Activated T-helper 17 cell treated with anti-CD3 and anti-CD28 coated beads, Interleukin-2, amount 50 U/mL, for 72 hours (primary cell): ENCODE measurements around the gene IL12RB1. TPM values are rescaled to one million over a fixed set of nuclear protein-coding genes. Genes with fewer than 3 reads are reported as not detected.
A peak's percentile ranks its signal among the peaks of the same experiment; 100 is the strongest.

Experiments
- ATAC-seq: fragments of 150-1000 bp; cut with Tn5 transposase; replicated peaks from 2 replicates; pipeline ENCODE4 v1.10.0; 2021; ENCODE audit warnings: mild to moderate bottlenecking, moderate library complexity
- H3K27ac Mint-ChIP-seq: one replicate; pipeline ENCODE4 v1.8.0; 2022; ENCODE audit warnings: mixed read lengths
- H3K27me3 Mint-ChIP-seq: one replicate; pipeline ENCODE4 v1.8.0; 2022; ENCODE audit warnings: mixed read lengths
- H3K36me3 Mint-ChIP-seq: one replicate; pipeline ENCODE4 v1.8.0; 2022; ENCODE audit warnings: low read depth, mild to moderate bottlenecking, mixed read lengths
- H3K4me1 Mint-ChIP-seq: one replicate; pipeline ENCODE4 v1.8.0; 2022; ENCODE audit warnings: mixed read lengths
- H3K4me3 Mint-ChIP-seq: one replicate; pipeline ENCODE4 v1.8.0; 2022; ENCODE audit warnings: mild to moderate bottlenecking, mixed read lengths
- H3K9me3 Mint-ChIP-seq: one replicate; pipeline ENCODE4 v1.8.0; 2022; ENCODE audit warnings: mixed read lengths
- total RNA-seq, 2 donors: library from RNA; stranded (reverse); gene quantifications; one replicate each; pipeline ENCODE4 v1.2.3, GENCODE V29; 2022

Gene IL12RB1
- total RNA-seq, 2 donors from 2014 or later, result 28.6 to 54.5 TPM

DNA sequence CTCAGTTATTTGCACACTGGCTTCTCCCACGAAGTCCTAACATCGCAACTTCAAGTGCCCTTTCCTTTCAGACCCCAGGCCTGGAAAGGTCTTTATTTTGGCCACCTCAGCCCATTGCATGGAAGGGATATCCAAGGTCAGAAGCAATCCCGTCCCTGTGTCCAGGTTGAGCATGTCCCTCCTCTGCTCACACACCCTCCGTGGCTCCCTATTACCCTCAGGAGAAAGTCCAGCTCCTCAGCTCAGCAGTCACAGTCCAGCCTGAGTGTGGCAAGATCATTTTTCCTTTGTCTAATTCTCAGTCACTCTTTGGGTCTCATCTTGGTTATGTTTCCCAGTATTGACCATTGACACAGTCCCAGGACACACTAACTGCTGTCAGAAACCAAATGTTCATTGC lies 59.6 kb downstream of the IL12RB1 start:
- H3K36me3 Mint-ChIP-seq, result no peaks in the 10 kb centered on the region
- no peak overlapping the region for H3K27ac Mint-ChIP-seq
- no peaks in the 10 kb centered on the region for H3K9me3 Mint-ChIP-seq
- no peaks in the 10 kb centered on the region for H3K27me3 Mint-ChIP-seq
- ATAC-seq, result no peak
- H3K4me3 Mint-ChIP-seq, result no peak overlapping the region
- H3K4me1 Mint-ChIP-seq, result peaks cover 18% of the 10 kb centered on the region

DNA sequence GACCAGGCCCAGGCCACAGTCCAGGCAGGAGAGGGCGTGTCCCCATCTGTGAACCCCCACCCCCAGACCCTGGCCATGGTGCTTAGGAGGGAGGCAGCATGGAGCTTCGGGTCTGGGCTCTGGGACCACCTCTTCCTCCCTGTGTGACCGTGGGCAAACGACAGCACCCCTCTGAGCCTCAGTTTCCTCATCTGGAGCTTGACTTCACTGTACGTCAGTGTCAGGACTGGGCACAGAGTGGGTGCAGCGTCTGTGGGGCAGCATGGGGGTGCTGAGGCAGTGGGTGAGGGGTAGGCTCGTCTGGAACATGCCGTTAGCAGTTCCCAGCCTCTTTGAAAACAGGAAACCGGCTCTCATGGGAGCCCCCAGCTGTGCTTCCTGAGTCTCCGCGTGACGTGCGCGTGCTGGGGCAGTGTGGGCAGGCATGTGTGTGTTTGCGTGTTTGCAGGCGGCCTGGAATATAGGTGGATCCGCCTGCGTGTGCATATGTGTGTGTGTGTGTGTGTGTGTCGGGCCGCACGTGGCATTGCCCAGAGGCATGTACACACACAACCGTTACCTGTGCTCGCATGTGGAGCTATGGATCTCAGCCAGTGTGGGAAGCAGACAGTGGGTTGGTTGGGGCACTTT lies 63.0 kb downstream of the IL12RB1 start:
- H3K9me3 Mint-ChIP-seq, result no peaks in the 10 kb centered on the region
- peak; percentile 23 for ATAC-seq
- H3K27ac Mint-ChIP-seq, result peak overlapping the region; percentile 91
- H3K36me3 Mint-ChIP-seq, result no peaks in the 10 kb centered on the region
- peak overlapping the region; percentile 85 for H3K4me3 Mint-ChIP-seq
- H3K4me1 Mint-ChIP-seq, result peaks cover 29% of the 10 kb centered on the region
- no peaks in the 10 kb centered on the region for H3K27me3 Mint-ChIP-seq

DNA sequence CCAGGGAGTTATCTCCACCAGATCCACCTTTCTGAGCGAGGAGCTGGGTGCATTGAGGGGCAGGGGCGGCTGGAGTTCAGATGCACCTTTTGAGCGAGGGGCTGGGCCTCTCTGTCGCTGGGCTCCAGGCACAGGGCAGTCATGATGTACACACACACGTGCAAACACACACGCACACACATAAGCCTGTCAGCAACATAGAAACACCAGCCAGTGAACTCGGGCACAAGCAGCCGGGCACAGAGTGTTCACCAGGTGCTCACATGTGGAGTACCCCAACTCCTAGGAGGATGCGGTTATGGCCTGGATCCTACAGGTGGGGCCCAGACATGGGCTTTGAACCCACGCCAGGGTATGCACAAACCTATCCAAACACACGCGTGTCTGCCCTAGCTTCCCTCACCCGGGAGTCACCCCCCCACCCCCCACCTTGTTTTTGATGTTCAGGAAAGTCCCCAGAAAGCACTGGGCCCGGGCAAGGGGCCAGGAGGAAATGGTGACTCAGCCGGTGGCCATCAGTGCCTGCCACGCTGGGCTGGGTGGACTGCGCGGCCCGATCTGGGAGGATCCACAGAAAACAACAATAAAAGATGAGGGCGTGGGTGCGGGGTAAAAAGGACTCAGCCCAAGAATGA lies 65.5 kb downstream of the IL12RB1 start:
- Mint-ChIP-seq H3K9me3 (no peaks in the 10 kb centered on the region), H3K27me3 (no peaks in the 10 kb centered on the region), H3K4me1 (peaks cover 36% of the 10 kb centered on the region), H3K4me3 (peak overlapping the region; percentile 85), H3K36me3 (no peaks in the 10 kb centered on the region), H3K27ac (peak overlapping the region; percentile 93)
- peak; percentile 65 for ATAC-seq

DNA sequence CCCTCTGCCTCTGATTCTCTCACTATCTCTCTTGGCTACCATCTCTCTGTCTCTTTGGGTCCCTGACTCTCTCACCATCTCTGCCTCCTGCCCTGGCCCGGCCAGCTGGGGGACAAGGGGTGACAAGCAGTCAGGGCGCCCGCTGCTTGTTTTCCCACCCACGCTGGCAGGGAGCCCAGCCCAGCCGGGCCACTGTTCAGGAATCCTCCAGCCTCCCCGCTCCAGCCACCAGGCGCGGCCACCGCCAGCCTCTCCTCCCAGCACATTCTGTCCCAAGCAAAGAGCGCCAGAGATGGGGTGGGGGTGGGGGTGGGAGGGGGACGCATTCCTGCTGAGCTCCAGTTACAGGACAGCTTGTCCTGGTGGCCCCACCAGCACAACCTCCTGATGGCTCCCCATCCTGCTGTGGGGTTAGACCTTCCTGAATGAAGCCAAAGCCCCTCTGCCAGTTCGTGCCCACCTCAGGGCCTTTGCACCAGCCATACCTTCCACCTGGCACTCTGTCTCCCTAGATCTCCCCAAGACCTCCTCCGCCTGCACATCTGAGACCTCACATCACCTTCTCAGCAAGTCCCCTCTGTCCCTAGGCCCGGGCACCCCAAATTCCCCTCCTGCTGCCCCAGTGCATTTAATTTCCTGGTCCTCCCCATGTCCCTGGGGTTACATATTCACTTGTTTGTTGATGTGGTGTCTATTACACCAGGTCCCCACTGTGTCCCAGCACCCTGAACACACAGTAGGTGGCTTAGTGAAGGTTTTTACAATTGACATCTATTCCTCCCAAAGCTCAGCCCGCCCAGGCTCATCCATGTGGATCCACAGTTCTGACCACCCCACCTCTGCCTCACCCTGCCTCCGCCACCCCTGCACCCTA lies 66.3 kb downstream of the IL12RB1 start:
- Mint-ChIP-seq H3K9me3 (no peaks in the 10 kb centered on the region), H3K4me3 (peak overlapping the region; percentile 85), H3K36me3 (peaks cover 5% of the 10 kb centered on the region), H3K27me3 (no peaks in the 10 kb centered on the region), H3K4me1 (peaks cover 39% of the 10 kb centered on the region), H3K27ac (peak overlapping the region; percentile 93)
- ATAC-seq, result no peak

DNA sequence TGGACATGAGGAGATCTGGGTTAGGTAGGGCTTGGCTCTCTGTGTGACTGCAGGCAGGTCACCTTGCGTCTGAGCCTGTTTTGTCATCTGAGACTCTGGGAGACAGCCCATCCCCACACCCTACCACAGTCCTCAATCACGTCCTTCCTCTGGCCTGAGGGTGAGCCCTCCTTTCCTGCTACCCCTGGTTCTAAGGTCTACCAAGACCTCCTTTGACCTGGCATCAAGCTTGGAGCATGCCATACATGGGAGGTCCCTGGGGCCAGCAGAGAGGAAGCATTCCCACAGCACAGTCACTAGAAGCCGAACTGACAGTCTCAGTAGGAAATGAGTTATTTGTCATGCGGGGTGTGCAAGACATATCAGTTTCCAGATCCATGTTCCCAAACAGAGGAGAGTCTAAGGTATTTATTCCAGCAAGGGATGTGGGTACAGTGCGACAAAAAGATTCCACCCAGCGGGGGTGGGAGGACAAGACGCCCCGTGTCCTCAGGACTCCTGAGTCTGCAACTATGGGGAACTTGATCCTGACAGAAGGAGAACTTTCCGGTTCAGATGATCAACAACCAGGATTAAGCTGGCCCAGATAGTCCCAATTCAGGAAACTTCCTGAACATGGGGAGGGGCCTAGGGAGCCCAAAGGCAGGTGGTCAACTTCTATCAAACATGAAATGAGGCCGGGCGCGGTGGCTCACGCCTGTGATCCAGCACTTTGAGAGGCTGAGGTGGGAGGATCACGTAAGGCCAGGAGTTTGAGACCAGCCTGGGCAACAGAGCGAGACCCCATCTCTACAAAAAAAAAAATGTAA lies 69.3 kb downstream of the IL12RB1 start:
- Mint-ChIP-seq H3K27ac (peak overlapping the region; percentile 85), H3K36me3 (peaks cover 34% of the 10 kb centered on the region), H3K4me1 (peaks cover 53% of the 10 kb centered on the region), H3K27me3 (no peaks in the 10 kb centered on the region), H3K4me3 (peak overlapping the region; percentile 19), H3K9me3 (no peaks in the 10 kb centered on the region)
- ATAC-seq, result no peak

DNA sequence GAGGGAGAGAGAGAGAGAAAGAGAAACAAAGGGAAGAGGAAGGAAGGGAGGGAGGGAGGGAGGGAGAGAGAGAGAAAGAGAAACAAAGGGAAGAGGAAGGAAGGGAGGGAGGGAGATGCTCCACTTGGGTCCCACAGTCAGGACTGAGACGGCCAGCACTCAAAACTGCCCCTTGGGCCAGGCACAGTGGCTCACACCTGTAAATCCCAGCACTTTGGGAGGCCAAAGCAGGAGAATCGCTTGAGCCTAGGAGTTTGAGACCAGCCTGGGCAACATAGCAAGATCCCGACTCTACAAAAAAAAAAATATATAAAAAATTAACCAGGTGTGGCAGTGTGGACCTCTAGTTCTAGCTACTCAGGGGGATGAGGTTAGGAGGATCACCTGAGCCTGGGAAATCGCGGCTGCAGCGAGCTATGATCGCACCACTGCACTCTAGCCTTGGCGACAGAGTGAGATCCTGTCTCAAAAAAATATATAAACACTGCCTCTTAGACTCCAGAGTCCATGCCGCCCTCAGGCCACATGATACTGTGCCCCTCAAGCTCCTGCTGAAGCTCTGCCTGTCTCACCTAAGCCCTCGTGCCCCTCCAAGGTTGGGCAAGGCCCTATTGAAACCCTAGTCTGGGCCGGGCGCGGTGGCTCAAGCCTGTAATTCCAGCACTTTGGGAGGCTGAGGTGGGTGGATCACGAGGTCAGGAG lies 70.4 kb downstream of the IL12RB1 start:
- H3K4me1 Mint-ChIP-seq, result peaks cover 49% of the 10 kb centered on the region
- ATAC-seq, result no peak
- H3K9me3 Mint-ChIP-seq, result no peaks in the 10 kb centered on the region
- H3K27me3 Mint-ChIP-seq, result no peaks in the 10 kb centered on the region
- peaks cover 46% of the 10 kb centered on the region for H3K36me3 Mint-ChIP-seq
- peak overlapping the region; percentile 85 for H3K27ac Mint-ChIP-seq
- H3K4me3 Mint-ChIP-seq, result no peak overlapping the region

DNA sequence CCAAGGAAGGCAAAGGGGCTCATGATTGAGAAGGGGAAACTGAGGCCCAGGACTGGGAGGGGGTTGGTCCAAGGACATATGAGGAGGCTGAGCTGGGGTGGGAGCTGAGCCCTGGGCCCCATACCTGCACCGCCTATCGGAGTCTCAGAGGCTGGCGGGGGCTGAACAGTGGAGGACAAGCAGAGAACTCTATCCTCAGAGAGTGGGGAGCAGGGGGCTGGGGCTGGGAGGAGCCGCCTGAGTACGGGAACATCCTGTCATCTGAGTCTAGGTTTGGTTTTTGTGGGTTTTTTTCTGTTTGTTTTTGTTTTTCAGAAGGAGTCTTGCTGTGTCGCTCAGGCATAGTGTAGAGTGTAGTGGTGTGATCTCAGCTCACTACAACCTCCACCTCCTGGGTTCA lies 72.5 kb downstream of the IL12RB1 start:
- Mint-ChIP-seq H3K27me3 (no peaks in the 10 kb centered on the region), H3K4me1 (peaks cover 34% of the 10 kb centered on the region), H3K27ac (peak overlapping the region; percentile 87), H3K9me3 (no peaks in the 10 kb centered on the region), H3K36me3 (peaks cover 67% of the 10 kb centered on the region), H3K4me3 (peak overlapping the region; percentile 65)
- ATAC-seq, result peak; percentile 78

DNA sequence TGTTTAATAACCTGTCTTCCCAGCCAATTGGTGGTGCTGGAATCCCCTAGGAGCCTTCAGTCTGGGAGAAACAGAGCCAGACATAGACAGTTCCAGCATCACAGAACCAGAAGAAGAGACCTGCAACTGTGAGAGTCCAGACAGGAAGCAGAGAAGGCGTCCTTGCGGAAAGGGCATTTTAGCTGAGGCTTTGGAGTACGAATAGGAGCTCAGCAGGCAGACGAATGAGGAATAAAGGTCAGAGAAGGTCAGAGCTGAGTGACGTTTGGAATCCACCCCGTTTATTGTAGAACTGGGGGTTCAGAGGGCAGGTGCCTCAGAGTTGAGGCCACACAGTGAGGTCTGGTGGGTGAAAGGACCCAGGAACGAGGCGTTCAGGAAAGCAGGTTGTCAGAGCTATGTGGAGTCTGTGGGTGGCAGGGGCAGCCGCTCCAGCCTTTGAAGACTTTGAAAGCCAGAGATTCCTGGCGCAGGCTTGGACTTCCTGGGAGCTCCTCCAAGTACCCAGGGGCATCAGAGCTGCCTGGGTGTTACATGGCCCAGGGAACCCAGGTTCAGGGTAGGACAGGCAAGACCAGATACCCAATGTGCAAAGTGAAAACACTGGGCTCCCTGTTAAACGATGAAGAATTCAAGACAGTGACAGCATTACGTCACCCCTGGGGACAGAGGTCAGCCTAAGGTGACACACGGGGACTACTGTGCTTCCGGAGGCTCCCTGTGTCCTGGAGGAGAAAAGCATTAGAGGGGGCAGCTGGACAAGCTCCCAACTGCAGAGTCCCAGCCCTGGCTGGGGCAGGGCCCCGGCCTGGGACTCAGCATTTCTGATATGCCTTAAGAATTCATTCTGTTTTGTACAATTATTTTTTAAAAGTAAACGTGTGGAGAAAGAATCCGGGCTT lies 73.3 kb downstream of the IL12RB1 start:
- Mint-ChIP-seq H3K4me1 (peaks cover 34% of the 10 kb centered on the region), H3K9me3 (no peaks in the 10 kb centered on the region), H3K27me3 (no peaks in the 10 kb centered on the region), H3K27ac (peak overlapping the region; percentile 87), H3K36me3 (peaks cover 74% of the 10 kb centered on the region), H3K4me3 (peak overlapping the region; percentile 65)
- peak; percentile 43 for ATAC-seq

DNA sequence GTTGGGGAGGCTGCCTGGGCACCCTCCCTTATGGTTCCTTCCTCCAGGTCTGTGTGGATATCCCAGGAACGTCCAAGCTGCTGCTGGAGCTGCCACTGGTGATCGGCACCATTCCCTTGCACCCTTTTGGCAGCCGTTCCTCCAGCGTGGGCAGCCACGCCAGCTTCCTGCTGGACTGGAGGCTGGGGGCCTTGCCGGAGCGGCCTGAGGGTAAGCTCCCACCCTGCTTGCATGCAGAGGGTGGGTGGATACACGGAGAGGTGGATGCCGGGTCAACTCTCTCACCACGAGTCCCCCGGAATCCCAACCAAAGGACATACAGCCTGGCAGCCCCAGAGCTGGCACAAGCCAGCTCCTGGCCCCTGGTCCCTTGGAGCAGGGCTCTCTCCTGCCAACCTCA lies 76.6 kb downstream of the IL12RB1 start:
- peaks cover 27% of the 10 kb centered on the region for H3K4me1 Mint-ChIP-seq
- ATAC-seq, result no peak
- H3K4me3 Mint-ChIP-seq, result peak overlapping the region; percentile 25
- peaks cover 88% of the 10 kb centered on the region for H3K36me3 Mint-ChIP-seq
- no peak overlapping the region for H3K27ac Mint-ChIP-seq
- H3K27me3 Mint-ChIP-seq, result no peaks in the 10 kb centered on the region
- H3K9me3 Mint-ChIP-seq, result no peaks in the 10 kb centered on the region

DNA sequence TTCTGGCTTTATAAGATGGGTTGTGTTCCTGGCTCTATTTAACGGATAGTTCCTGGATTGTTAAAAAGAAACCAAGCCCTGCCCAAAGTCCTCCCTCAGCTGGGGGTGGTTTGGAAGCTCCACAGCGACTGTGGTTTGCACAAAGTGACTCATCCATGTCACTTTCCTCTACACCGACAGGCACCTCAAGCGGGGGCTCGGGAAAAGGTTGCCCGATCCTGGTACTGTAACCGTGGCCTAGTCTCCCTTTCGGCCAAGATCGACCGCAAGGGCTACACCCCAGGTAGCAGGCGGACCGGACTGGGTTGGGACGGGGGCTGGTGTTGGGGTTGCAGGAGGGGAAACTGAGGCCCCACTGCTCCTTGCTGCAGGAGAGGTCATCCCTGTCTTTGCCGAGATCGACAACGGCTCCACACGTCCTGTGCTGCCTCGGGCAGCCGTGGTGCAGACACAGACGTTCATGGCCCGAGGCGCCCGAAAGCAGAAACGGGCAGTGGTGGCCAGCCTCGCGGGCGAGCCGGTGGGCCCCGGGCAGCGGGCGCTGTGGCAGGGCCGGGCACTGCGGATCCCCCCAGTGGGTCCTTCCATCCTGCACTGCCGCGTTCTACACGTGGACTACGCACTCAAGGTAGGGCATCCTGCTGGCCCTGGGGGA lies 77.2 kb downstream of the IL12RB1 start:
- Mint-ChIP-seq H3K27ac (peak overlapping the region; percentile 89), H3K9me3 (no peaks in the 10 kb centered on the region), H3K36me3 (peaks cover 88% of the 10 kb centered on the region), H3K4me3 (peak overlapping the region; percentile 83), H3K27me3 (no peaks in the 10 kb centered on the region), H3K4me1 (peaks cover 25% of the 10 kb centered on the region)
- peak; percentile 33 for ATAC-seq
